Hepatocyte (in vitro differentiated cells): Measurements from ENCODE around the gene ZNF616.

Experiments
- CTCF ChIP-seq: fragments of 200-600 bp; sonication (generic); IDR thresholded peaks from 2 replicates; pipeline ENCODE4 v1.5.1; 2016; ENCODE audit warnings: antibody characterized with exemption, mild to moderate bottlenecking; ENCODE audit not compliant: poor library complexity
- EZH2 ChIP-seq: fragments of 200-600 bp; sonication (generic); IDR thresholded peaks from 2 replicates; pipeline ENCODE4 v1.6.1; 2016; ENCODE audit warnings: antibody characterized with exemption, mild to moderate bottlenecking, borderline replicate concordance
- EZH2phosphoT487 ChIP-seq: fragments of 200-600 bp; sonication (generic); IDR thresholded peaks from one replicate; pipeline ENCODE4 v1.6.1; 2018; ENCODE audit warnings: antibody characterized with exemption, mild to moderate bottlenecking, low read depth, moderate library complexity; ENCODE audit not compliant: unreplicated experiment, severe bottlenecking

- no peak for TF ChIP-seq CTCF
- no peak for TF ChIP-seq EZH2phosphoT487
- TF ChIP-seq EZH2: no peak
These were observed 74.3 kb downstream of the ZNF616 start for GRCh38 chr19:52065399-52065798.
